ENCODE results near the gene PAX1.

- TF ChIP-seq CTCF (IDR thresholded peaks at IDR 0.05; ENCODE audit: low read depth, low read length, missing input control) (no peak), REST (IDR thresholded peaks at IDR 0.05) (no peak), RXRA (IDR thresholded peaks at IDR 0.05) (no peak), HNF4A (conservative IDR thresholded peaks at IDR 0.05) (no peak), YY1 (IDR thresholded peaks at IDR 0.05) (no peak), MAX (IDR thresholded peaks at IDR 0.05) (no peak), HNF4G (IDR thresholded peaks at IDR 0.05) (no peak), JUND (IDR thresholded peaks at IDR 0.05) (no peak), RAD21 (IDR thresholded peaks at IDR 0.05) (no peak), ZBTB33 (IDR thresholded peaks at IDR 0.05) (no peak)
Measured at GRCh38 chr20:21670126-21670525, 35.3 kb upstream of the PAX1 start.

All from liver (tissue), 3 donors.